Suprapubic skin (tissue), 4 donors: Measurements from ENCODE around the gene ATP6V0E1. TPM values are rescaled to one million over a fixed set of nuclear protein-coding genes. Genes with fewer than 3 reads are reported as not detected.

ENCODE experiments used
- DNase-seq, 2 donors: peaks; one replicate each; pipeline ENCODE4 v3.0.0-alpha.2; 2019; ENCODE audit warnings: low spot score in 2 of 2
- H3K27ac ChIP-seq: fragments of 200-600 bp; sonication (generic); one replicate; pipeline ENCODE4 v1.5.1; 2019
- H3K27me3 ChIP-seq: fragments of 200-600 bp; sonication (generic); one replicate; pipeline ENCODE4 v1.5.1; 2019
- H3K36me3 ChIP-seq: fragments of 200-600 bp; sonication (generic); one replicate; pipeline ENCODE4 v1.5.1; 2019
- H3K4me1 ChIP-seq: fragments of 200-600 bp; sonication (generic); one replicate; pipeline ENCODE4 v1.5.1; 2019
- H3K4me3 ChIP-seq: fragments of 200-600 bp; sonication (generic); one replicate; pipeline ENCODE4 v1.5.1; 2019; ENCODE audit warnings: mild to moderate bottlenecking
- H3K9me3 ChIP-seq: fragments of 200-600 bp; sonication (generic); one replicate; pipeline ENCODE4 v1.5.1; 2019
- EP300 ChIP-seq: sonication (generic); formaldehyde crosslinking; IDR thresholded peaks from one replicate; pipeline ENCODE4 v1.6.1; 2017; ENCODE audit warnings: antibody characterized with exemption
- POLR2A ChIP-seq, 2 donors: fragments of 450-650 bp; IDR thresholded peaks; one replicate each; pipeline ENCODE4 v1.6.1; 2017; ENCODE audit warnings: antibody characterized with exemption in 2 of 2, mild to moderate bottlenecking in 2 of 2, moderate library complexity in 2 of 2
- POLR2AphosphoS5 ChIP-seq, 3 donors: sonication (generic); formaldehyde crosslinking; IDR thresholded peaks; one replicate each; pipeline ENCODE4 v1.6.1; 2017; ENCODE audit warnings: antibody characterized with exemption in 3 of 3
- WGBS: methylation state at CpG from one replicate; pipeline ENCODE4 v1.1.5; 2018; 5-methylcytosine and 5-hydroxymethylcytosine counted together
- total RNA-seq, 4 donors: library from RNA; depleted of rRNA; stranded (reverse); fragments of >200 nt; gene quantifications; one replicate each; pipeline ENCODE4 v1.1.0, GENCODE V29; 2016
- TF ChIP-seq, protein P1 (sequence below), 2 donors: fragments of 200-600 bp in 1 of 2; fragments of 450-650 bp in 1 of 2; sonication (generic) in 1 of 2; IDR thresholded peaks; one replicate each; pipeline ENCODE4 v1.5.1; 2016 to 2019; ENCODE audit warnings: antibody characterized with exemption in 2 of 2, mild to moderate bottlenecking in 1 of 2, moderate library complexity in 1 of 2

Gene ATP6V0E1
- total RNA-seq, 4 donors from 2014 or later, result 73.7 to 91.3 (median 82.1) TPM

DNA sequence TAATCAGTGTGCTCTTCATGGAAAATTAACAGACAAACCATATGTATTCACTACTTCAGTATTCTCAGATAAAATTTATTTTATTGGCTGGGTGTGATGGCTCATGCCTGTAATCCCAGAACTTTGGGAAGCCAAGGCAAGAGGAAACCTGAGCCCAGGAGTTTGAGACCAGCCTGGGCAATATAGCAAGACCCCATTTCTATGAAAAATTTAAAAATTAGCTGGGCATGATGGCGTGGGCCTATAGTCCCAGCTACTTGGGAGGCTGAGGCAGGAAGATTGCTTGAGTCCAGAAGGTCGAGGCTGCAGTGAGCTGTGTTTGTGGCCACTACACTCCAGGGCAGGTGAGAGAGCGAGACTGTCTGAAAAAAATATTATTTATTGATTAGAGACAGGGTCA is 49.2 kb downstream of the ATP6V0E1 start:
- Histone ChIP-seq H3K27ac (no peak overlapping the region), H3K4me3 (no peak overlapping the region), H3K9me3 (no peaks in the 10 kb centered on the region), H3K36me3 (peaks cover 7% of the 10 kb centered on the region), H3K4me1 (peaks cover 41% of the 10 kb centered on the region), H3K27me3 (no peaks in the 10 kb centered on the region)
- TF ChIP-seq POLR2AphosphoS5 (IDR thresholded peaks at IDR 0.05) (no peak), EP300 (no peak), POLR2A (IDR thresholded peaks at IDR 0.05) (no peak)
- TF ChIP-seq, protein P1, sequence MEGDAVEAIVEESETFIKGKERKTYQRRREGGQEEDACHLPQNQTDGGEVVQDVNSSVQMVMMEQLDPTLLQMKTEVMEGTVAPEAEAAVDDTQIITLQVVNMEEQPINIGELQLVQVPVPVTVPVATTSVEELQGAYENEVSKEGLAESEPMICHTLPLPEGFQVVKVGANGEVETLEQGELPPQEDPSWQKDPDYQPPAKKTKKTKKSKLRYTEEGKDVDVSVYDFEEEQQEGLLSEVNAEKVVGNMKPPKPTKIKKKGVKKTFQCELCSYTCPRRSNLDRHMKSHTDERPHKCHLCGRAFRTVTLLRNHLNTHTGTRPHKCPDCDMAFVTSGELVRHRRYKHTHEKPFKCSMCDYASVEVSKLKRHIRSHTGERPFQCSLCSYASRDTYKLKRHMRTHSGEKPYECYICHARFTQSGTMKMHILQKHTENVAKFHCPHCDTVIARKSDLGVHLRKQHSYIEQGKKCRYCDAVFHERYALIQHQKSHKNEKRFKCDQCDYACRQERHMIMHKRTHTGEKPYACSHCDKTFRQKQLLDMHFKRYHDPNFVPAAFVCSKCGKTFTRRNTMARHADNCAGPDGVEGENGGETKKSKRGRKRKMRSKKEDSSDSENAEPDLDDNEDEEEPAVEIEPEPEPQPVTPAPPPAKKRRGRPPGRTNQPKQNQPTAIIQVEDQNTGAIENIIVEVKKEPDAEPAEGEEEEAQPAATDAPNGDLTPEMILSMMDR (IDR thresholded peaks at IDR 0.05), result no peak
- 99% methylated on average over 3 of the region's 3 CpGs for WGBS
- DNase-seq, result no peak

DNA sequence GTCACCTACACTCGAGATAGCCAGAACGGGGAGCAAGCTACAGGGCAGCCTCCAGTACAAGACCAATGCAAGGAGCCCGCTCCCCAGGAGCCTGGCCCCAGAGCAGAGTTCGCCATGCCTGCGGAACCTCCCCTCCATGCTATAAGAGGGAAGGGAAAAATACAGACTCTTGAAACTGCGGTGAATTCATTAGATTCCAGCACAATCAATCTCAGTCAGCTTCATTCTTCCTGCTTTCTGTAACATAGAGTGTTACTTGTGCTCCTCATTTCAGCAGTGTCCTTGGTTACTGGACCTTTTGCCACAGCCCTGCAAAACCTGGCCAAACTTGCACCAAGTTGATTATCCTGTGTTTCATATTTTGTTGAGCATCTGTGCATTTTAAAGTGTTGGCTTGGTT is 50.4 kb downstream of the ATP6V0E1 start:
- WGBS, result 92% methylated on average over 6 of the region's 6 CpGs
- TF ChIP-seq, protein P1 (IDR thresholded peaks at IDR 0.05), result no peak
- TF ChIP-seq POLR2A (IDR thresholded peaks at IDR 0.05) (no peak), EP300 (no peak), POLR2AphosphoS5 (IDR thresholded peaks at IDR 0.05) (no peak)
- H3K36me3 ChIP-seq, result peaks cover 7% of the 10 kb centered on the region
- no peaks in the 10 kb centered on the region for H3K27me3 ChIP-seq
- no peak overlapping the region for H3K4me3 ChIP-seq
- no peaks in the 10 kb centered on the region for H3K9me3 ChIP-seq
- H3K27ac ChIP-seq, result no peak overlapping the region
- H3K4me1 ChIP-seq, result peaks cover 37% of the 10 kb centered on the region
- DNase-seq, result no peak

DNA sequence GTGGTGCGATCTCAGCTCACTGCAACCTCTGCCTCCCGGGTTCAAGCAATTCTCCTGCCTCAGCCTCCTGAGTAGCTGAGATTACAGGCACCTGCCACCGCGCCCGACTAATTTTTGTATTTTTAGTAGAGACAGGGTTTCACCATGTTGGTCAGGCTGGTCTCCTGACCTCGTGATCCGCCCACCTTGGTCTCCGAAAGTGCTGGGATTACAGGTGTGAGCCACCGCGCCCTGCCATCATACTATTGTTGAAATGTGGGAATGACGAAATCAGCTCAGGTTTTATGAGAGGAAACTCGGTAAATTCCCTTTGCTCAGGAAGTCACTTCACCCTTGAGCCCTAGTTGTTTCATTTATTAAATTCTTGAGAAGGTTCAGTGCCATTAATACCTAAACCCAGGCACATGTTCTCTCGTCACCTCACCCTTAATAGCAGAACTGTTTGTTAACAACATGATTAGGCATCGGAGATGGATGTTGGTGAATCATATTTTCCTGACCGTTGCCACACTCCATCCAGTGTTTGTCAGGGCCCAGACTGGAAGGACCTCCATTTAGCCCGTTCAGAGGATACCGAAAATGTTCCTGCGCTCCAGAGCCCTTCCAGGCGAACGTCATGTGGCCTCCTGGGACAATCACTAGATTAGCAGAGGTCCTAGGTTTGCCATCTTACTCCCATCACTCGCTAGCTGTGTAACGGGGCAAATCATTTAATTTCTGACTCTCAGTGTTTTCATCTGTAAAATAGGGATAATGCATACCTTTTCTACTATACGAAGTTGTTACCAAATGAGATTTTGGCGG is 52.5 kb downstream of the ATP6V0E1 start:
- peaks cover 7% of the 10 kb centered on the region for H3K36me3 ChIP-seq
- peaks cover 26% of the 10 kb centered on the region for H3K4me1 ChIP-seq
- no peak for DNase-seq
- peak overlapping the region; percentile 10 for H3K27ac ChIP-seq
- WGBS, result 88% methylated on average over 24 of the region's 24 CpGs
- H3K4me3 ChIP-seq, result no peak overlapping the region
- no peaks in the 10 kb centered on the region for H3K27me3 ChIP-seq
- no peaks in the 10 kb centered on the region for H3K9me3 ChIP-seq
- TF ChIP-seq EP300, result no peak
- no peak for TF ChIP-seq POLR2AphosphoS5 (IDR thresholded peaks at IDR 0.05)
- TF ChIP-seq POLR2A (IDR thresholded peaks at IDR 0.05), result no peak
- TF ChIP-seq, protein P1 (IDR thresholded peaks at IDR 0.05), result no peak

DNA sequence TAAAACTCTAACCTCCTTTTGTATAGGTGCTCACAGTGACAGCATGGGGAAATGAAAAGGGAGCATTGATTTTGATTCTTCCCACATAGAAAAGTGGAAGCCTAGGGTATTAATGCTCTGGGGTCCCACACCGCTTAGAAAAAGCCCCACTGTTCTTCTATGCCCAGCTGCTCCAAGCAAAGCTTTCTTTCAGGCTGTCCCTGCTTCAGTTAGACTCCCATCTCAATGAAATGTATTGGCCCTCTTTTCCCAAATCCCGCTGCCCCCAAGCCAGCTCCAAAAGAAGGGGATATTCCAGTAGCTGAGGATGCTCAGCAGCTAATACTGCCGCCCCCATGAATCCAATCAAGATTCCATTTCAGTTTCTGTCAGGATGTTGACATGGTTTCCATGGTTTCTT is 55.6 kb downstream of the ATP6V0E1 start:
- no peak overlapping the region for H3K4me3 ChIP-seq
- TF ChIP-seq, protein P1 (IDR thresholded peaks at IDR 0.05), result no peak
- TF ChIP-seq EP300 (no peak), POLR2A (IDR thresholded peaks at IDR 0.05) (no peak)
- DNase-seq, result no peak
- H3K27me3 ChIP-seq, result no peaks in the 10 kb centered on the region
- peaks cover 4% of the 10 kb centered on the region for H3K36me3 ChIP-seq
- no peak overlapping the region for H3K27ac ChIP-seq
- no peaks in the 10 kb centered on the region for H3K9me3 ChIP-seq
- 89% methylated on average over 3 of the region's 3 CpGs for WGBS
- H3K4me1 ChIP-seq, result peaks cover 26% of the 10 kb centered on the region

DNA sequence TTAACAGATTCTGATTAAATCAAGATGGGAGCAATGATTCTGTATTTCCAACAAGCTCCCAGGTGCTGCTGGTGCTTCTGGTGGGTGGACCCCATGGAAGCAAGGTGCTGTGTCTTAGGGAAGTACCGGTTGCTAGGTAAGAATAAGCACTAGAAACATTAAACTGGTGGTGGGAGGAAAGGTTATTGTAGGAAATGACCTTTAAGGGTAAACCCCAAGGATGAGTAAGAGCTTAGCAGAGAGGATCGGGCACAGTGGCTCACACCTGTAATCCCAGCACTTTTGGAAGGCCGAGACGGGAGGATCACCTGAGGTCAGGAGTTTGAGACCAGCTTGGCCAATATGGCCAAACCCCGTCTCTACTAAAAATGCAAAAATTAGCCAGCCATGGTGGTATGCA is 56.4 kb downstream of the ATP6V0E1 start:
- H3K9me3 ChIP-seq, result no peaks in the 10 kb centered on the region
- TF ChIP-seq POLR2A (IDR thresholded peaks at IDR 0.05) (no peak), EP300 (no peak), POLR2AphosphoS5 (IDR thresholded peaks at IDR 0.05) (no peak)
- TF ChIP-seq, protein P1 (IDR thresholded peaks at IDR 0.05), result no peak
- no peak overlapping the region for H3K27ac ChIP-seq
- 95% methylated on average over 5 of the region's 5 CpGs for WGBS
- peaks cover 26% of the 10 kb centered on the region for H3K4me1 ChIP-seq
- H3K4me3 ChIP-seq, result no peak overlapping the region
- H3K27me3 ChIP-seq, result no peaks in the 10 kb centered on the region
- no peak for DNase-seq
- H3K36me3 ChIP-seq, result no peaks in the 10 kb centered on the region
